DLD1 (cell line): ENCODE measurements around the gene KCNQ1.

ENCODE experiments used
- in situ Hi-C: cut with HindIII; loops from 2 replicates; pipeline ENCODE4 v1.10.0; 2017; ENCODE audit warnings: low sequenced_read_pairs

The KCNQ1 gene

GRCh38 chr11:2672553-2673249, 227.9 kb downstream of the KCNQ1 start:
- in situ Hi-C loops = no loop called here

GRCh38 chr11:2673250-2673610, 228.4 kb downstream of the KCNQ1 start:
- in situ Hi-C loops = no loop called here

GRCh38 chr11:2673871-2674471, 229.2 kb downstream of the KCNQ1 start:
- in situ Hi-C loops = no loop called here

- in situ Hi-C loops = no loop called here
These were observed 229.9 kb downstream of the KCNQ1 start for GRCh38 chr11:2674658-2675131.

GRCh38 chr11:2675540-2675939, 230.7 kb downstream of the KCNQ1 start:
- in situ Hi-C loops = no loop called here

- in situ Hi-C loops = no loop called here
These were observed 232.3 kb downstream of the KCNQ1 start for GRCh38 chr11:2677127-2677526.

GRCh38 chr11:2678396-2678795, 233.6 kb downstream of the KCNQ1 start:
- in situ Hi-C loops = no loop called here

DNA sequence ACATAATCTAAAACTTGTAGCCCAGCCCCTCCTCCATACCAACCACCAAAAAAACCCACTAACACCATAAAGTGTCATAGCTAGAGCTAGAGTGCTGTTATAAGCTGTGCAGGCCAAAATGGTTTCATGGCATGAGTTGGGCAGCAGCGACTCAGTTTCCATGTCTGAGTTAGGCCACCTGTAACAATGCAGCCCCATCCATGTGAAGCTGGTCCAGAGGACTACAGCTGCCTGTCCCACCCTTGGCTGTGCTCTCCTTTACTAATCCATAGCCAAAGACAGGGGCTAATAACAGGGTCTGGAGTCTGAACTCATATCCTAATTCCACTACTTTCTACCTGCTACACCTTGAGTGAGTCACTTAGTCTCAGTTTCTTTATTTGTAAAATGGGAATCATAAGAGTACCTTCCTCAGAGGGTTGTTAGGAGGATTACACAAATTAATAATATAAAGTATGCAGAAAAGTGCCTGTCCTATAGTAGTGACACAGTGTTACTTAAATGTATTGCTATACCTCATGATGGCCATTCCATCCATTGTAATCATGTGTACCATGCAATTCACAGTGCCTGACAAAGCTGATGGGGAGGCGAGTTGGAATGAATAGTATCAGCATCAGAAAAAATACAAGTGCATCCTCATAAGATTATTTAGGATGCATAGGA, 234.3 kb downstream of the KCNQ1 start:
- in situ Hi-C loops = no loop called here

GRCh38 chr11:2681408-2682145, 236.8 kb downstream of the KCNQ1 start:
- in situ Hi-C loops = loop anchor here (10.0 kb wide), 1 partner anchor 77 kb away; no protein-coding TSS in a partner anchor

DNA sequence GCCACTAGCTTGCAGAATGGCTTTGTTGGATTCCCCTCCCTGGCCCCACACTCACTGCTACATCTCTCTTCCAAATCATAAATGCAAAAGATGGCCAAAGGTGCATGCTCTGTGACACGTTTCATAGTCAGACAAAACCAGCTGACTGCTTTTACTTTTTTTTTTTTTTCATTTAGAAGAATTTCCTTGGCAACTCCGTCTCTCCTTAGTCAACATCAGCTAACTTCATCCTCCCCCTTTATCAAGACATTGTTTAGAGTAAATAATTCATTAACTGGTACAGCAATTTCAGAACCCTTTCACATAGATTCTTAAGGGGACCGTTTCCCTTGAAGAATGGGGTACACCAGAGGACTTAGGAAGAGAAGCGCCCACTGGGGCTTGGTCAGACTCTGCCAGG, 239.0 kb downstream of the KCNQ1 start:
- in situ Hi-C loops = loop anchor here (10.0 kb wide), 1 partner anchor 79 kb away; no protein-coding TSS in a partner anchor

DNA sequence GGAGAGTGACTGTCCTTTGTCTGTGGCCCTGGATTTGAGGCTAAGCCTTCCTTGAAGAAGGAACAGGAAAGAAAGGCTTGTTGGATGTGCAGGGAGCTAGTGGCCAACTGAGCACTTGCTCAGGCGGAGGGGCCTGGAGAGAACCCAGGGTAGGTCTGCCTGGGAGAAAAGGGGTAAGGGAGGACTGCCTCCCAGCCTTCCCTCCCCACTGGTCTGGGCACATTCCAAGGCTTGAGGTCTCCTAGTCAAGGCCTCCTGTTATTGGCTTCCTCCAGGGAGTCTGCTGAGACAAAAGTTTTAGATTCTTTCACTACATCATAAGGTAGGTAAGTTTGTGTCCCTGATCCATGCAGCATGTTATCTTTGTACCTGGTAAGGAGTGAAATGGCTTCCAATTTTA, 239.8 kb downstream of the KCNQ1 start:
- in situ Hi-C loops = loop anchor here (10.0 kb wide), 1 partner anchor 80 kb away; no protein-coding TSS in a partner anchor

DNA sequence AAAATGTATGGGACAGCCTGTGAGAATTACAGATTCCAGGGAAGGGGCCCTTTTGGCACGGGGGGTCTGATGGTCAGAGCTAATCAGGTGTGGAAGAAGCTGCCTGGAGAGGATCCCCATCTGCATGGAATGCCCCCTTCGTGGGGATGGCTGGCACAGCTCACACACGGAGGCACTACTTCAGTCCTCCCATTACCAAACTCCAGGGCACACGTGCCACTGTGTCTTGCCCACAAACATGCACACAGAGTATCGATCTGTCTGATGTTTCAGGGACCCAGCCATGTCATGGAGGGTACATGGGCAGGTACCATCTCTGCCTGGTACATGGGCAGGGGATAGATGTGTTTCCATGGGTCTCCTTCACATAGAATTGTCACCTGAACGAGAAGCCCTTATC, 240.2 kb downstream of the KCNQ1 start:
- in situ Hi-C loops = loop anchor here (5.0 to 10.0 kb wide), 2 partner anchors 37 to 80 kb away; no protein-coding TSS in a partner anchor

DNA sequence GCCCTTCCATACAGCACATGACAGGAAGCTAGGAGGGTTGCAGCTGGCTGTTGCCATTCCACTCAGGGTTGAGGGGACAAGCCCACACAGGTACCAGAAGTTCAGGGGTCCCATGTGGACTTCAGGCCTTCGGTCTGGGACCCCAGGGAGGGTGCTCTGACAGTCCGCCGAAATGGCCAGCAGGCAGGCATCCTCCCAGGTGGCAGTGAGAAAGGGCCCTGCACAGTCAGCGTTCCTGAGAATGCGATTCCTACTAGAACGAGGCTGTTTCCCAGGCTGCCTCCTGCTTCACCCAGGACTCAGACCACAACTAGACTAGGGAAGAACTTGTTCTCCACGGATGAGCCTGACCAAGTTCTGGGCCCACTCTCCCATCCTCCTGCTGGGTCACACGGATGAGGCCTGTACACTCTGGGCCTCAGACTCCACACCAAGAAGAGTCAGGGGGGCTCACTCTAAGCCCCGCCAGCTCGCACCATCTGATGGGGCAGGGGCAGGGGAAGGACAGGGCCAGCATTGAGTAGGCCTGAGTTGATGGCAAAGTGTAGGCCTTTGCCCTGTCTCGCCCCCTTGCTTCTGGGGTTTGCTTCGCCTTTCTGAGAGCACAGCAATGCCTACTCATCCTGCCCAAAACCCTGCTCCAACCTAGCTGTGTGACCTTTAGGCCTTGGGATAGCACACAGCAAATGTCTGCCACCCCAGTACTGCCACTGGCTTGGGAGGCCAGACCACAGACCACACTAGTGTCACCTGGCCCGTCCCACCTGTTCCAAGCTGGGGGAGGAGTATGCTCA, 241.0 kb downstream of the KCNQ1 start:
- in situ Hi-C loops = loop anchor here (5.0 to 10.0 kb wide), 2 partner anchors 37 to 81 kb away; no protein-coding TSS in a partner anchor

DNA sequence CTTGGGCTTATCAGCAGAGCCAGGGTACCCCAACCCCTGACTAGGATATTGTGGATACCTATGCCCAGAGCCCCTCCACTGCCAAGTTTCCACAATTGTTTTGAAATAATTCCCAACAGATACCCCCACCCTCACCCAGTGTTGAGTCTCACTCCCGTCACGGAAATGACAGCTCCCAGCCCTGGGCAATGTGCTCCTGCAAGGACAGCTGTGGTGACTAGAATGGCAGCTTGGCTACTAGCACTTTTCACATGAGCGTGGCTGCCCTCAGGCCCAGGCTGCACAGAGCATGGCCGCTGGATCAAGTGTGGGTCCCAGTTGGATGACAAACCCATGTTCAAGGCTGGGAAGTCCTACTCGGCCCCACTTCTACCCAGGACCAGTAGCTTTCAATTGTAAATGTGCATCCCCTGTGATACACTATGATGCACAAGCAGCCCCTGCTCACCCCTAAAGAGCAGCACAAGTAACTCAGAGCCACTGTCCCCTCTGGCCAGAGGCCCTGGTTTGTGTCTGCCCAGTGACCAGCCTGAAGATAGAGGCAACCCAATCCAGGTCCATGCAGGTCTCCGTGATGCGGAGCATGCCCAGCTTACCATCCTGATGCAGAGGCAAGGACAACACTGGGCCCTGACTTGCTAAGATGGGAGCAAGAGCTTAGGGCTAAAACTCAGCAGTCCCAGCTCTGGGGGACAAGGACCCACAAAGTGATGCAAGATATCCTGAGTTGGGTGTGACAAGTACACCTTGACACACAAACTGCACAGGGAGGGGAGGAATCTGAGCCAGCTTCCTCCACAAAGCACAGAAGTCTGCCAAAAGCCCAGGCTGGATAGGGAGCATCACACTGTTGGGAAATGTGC, 241.8 kb downstream of the KCNQ1 start:
- in situ Hi-C loops = loop anchor here (5.0 to 10.0 kb wide), 2 partner anchors 36 to 82 kb away; no protein-coding TSS in a partner anchor

DNA sequence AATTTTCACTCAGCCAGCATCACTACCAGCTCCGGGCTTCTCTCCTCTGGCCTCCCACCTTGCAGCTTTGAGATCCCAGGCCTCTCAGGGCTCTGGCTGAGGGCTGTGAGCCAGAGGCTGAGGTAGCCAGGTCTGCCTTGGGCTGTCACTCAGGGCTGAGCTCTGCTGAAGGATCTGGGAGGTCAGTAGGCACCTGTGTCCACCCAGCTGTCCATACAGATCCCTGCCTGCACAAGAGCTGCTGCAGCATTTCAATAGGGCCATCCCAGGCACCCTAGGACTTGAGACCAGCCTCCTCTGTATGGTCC, 242.4 kb downstream of the KCNQ1 start:
- in situ Hi-C loops = loop anchor here (5.0 to 10.0 kb wide), 2 partner anchors 35 to 82 kb away; no protein-coding TSS in a partner anchor

- in situ Hi-C loops = loop anchor here (5.0 to 10.0 kb wide), 2 partner anchors 35 to 83 kb away; no protein-coding TSS in a partner anchor
These were observed 243.0 kb downstream of the KCNQ1 start for GRCh38 chr11:2687782-2688191.

GRCh38 chr11:2688381-2689231, 243.8 kb downstream of the KCNQ1 start:
- in situ Hi-C loops = loop anchor here (5.0 to 10.0 kb wide), 2 partner anchors 34 to 84 kb away; no protein-coding TSS in a partner anchor
